Calu3 (cell line): ENCODE data around the gene ZFYVE27. TPM values are rescaled to one million over a fixed set of nuclear protein-coding genes. Genes with fewer than 3 reads are reported as not detected.
A peak's percentile ranks its signal among the peaks of the same experiment; 100 is the strongest.

Experiments used
- BruUV-seq: library from RNA; stranded (reverse); fragments of 400-500 nt; replicated peaks from 2 replicates; lab custom pipeline; 2021; lab: Mats Ljungman, UMichigan
- CTCF ChIA-PET: fragments of 300-600 bp; sonication (Branson Sonifier 250); formaldehyde crosslinking; loops from one replicate; lab custom pipeline; 2022; ENCODE audit warnings: antibody characterized with exemption; lab: Charles Lee
- DNase-seq: peaks from one replicate; pipeline ENCODE4 v3.0.0; 2022
- H3K27ac Mint-ChIP-seq: one replicate; pipeline ENCODE4 v1.8.0; 2022; ENCODE audit warnings: mixed read lengths; ENCODE audit not compliant: unreplicated experiment
- H3K27me3 Mint-ChIP-seq: one replicate; pipeline ENCODE4 v1.8.0; 2022; ENCODE audit warnings: mixed read lengths; ENCODE audit not compliant: unreplicated experiment
- H3K36me3 Mint-ChIP-seq: one replicate; pipeline ENCODE4 v1.8.0; 2022; ENCODE audit warnings: mild to moderate bottlenecking, moderate library complexity, mixed read lengths; ENCODE audit not compliant: insufficient read depth, unreplicated experiment
- H3K4me1 Mint-ChIP-seq: one replicate; pipeline ENCODE4 v1.8.0; 2022; ENCODE audit warnings: mild to moderate bottlenecking, low read depth, mixed read lengths; ENCODE audit not compliant: unreplicated experiment
- H3K4me3 Mint-ChIP-seq: one replicate; pipeline ENCODE4 v1.8.0; 2022; ENCODE audit warnings: mild to moderate bottlenecking, low read depth, moderate library complexity, mixed read lengths; ENCODE audit not compliant: unreplicated experiment
- H3K9me3 Mint-ChIP-seq: one replicate; pipeline ENCODE4 v1.8.0; 2022; ENCODE audit warnings: low read depth, mixed read lengths; ENCODE audit not compliant: unreplicated experiment
- intact Hi-C: fragments of 100-400 bp; cut with micrococcal nuclease; formaldehyde crosslinking; loops from one replicate; pipeline ENCODE4 v1.10.0; 2022; ENCODE audit not compliant: unreplicated experiment
- total RNA-seq: library from RNA; stranded (reverse); gene quantifications from 2 replicates; pipeline ENCODE4 v1.2.3, GENCODE V29; 2022
- TF ChIP-seq, protein P1 (sequence below): fragments of 200-600 bp; IDR thresholded peaks from one replicate; pipeline ENCODE4 v1.8.0; 2022; ENCODE audit warnings: antibody characterized with exemption; ENCODE audit not compliant: unreplicated experiment

Gene ZFYVE27
- total RNA-seq, 1 experiment from 2014 or later: 28.3 TPM

DNA sequence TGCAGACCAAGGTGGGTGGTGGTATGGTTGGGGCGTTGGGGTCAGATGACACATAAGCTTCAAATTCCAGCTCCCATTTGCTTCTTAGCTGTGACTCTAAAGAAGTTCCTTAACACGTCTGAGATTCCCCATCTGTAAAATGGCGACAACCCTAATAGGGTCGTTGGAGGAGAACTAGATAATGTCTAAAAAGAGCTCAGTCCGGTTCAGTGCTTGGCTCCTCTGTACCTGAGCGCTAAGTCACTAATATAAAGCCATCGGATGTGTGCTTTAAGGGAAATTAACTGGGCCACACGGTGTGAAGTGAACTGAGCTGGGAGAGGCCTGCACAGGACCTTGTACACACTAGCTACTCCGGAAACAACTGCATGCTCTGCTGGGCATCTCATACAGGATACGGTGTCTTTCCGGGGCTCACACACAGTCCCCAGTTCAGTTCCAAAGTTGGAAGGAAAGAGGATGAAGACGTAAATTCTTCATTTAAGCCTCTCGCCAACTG, 476 bp upstream of the ZFYVE27 start:
- TF ChIP-seq, protein P1, sequence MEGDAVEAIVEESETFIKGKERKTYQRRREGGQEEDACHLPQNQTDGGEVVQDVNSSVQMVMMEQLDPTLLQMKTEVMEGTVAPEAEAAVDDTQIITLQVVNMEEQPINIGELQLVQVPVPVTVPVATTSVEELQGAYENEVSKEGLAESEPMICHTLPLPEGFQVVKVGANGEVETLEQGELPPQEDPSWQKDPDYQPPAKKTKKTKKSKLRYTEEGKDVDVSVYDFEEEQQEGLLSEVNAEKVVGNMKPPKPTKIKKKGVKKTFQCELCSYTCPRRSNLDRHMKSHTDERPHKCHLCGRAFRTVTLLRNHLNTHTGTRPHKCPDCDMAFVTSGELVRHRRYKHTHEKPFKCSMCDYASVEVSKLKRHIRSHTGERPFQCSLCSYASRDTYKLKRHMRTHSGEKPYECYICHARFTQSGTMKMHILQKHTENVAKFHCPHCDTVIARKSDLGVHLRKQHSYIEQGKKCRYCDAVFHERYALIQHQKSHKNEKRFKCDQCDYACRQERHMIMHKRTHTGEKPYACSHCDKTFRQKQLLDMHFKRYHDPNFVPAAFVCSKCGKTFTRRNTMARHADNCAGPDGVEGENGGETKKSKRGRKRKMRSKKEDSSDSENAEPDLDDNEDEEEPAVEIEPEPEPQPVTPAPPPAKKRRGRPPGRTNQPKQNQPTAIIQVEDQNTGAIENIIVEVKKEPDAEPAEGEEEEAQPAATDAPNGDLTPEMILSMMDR: no peak
- CTCF ChIA-PET: interaction anchor here (0.7 to 1.9 kb wide), 3 partner anchors 22 to 33 kb away, joined by 4 to 7 read pairs (median 5); no protein-coding TSS in a partner anchor

DNA sequence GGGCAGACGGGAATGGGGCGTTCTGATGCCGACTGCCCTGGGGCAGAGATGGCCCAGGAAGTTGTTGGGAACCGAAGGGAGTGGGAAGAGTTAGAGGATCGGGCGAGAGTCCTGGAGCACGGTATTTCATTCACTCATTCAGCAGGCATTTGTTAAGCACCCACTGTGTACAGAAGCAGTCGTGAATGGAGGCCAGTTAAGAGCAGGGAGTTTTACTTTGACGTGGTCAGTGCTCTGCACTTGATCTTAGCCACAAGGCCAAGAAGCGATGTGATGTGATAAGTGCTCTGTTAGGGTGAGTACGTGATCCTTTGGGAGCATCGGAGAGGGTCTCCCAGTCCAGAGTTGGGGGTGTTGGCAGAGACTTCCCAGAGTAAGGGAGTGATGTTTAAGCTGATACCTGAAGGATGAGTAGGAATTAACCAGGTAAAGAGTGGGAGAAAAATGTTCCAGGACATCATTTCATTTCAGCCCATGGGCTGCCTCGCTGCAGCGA, 890 bp downstream of the ZFYVE27 start:
- H3K27me3 Mint-ChIP-seq: no peaks in the 10 kb centered on the region
- peak overlapping the region; percentile 96 for H3K27ac Mint-ChIP-seq
- DNase-seq: no peak
- intact Hi-C loops: no loop called here
- peaks cover 3% of the 10 kb centered on the region for H3K9me3 Mint-ChIP-seq
- peaks cover 45% of the 10 kb centered on the region for H3K36me3 Mint-ChIP-seq
- H3K4me3 Mint-ChIP-seq: peak overlapping the region; percentile 76
- peaks cover 12% of the 10 kb centered on the region for H3K4me1 Mint-ChIP-seq
- BruUV-seq: no TSS peak
- TF ChIP-seq, protein P1: no peak
- CTCF ChIA-PET: no interaction called here

More for the DNA sequence above, 476 bp upstream of the ZFYVE27 start:
- BruUV-seq: no TSS peak
- Mint-ChIP-seq H3K4me1 (peaks cover 12% of the 10 kb centered on the region), H3K4me3 (peak overlapping the region; percentile 76), H3K27me3 (no peaks in the 10 kb centered on the region), H3K36me3 (peaks cover 41% of the 10 kb centered on the region), H3K9me3 (peaks cover 3% of the 10 kb centered on the region), H3K27ac (peak overlapping the region; percentile 96)
- no peak for DNase-seq
- intact Hi-C loops: no loop called here

DNA sequence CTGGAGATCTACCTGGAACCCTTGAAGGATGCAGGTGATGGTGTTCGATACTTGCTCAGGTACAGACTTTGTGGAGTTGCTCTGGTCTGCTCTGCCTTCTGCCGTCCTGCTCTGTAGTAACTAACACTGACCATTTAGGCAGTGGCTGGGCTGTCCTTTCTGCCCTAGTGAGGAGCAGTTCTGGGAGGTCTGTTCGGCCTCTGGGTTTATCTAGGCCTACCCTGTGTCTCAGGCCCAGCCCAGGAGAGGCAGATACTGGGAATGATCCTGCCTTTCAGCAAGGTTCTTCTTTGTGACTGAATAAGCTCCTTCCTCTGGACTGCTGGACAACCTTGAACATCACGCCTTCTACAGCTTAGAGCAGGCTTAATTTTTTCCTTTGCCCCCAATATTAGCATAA, 1.7 kb downstream of the ZFYVE27 start:
- CTCF ChIA-PET: no interaction called here
- Mint-ChIP-seq H3K9me3 (peaks cover 3% of the 10 kb centered on the region), H3K36me3 (peaks cover 45% of the 10 kb centered on the region), H3K4me3 (peak overlapping the region; percentile 76), H3K27me3 (no peaks in the 10 kb centered on the region), H3K4me1 (peaks cover 12% of the 10 kb centered on the region), H3K27ac (no peak overlapping the region)
- DNase-seq: no peak
- BruUV-seq: no TSS peak
- TF ChIP-seq, protein P1: no peak
- intact Hi-C loops: no loop called here

DNA sequence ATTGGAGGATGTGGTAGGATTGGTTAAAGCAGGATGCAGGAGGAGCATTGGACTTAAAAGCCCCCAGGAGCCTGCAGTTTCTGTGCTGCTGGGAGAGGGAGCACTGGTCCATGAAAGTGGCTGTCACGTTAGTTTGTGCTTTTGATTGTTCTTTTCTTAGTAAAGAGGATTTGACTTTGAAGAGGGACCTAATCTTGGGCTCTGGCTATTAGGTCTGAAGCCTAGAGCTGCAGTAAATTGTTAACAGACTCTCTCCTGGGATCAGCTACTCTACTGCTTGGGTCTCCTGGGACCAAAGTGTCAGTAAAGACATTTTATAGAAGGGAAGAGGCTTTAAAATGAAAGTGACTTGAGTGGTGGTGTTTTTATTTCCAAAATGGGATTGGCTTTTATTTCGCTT, 3.7 kb downstream of the ZFYVE27 start:
- Mint-ChIP-seq H3K36me3 (peaks cover 55% of the 10 kb centered on the region), H3K4me1 (peaks cover 12% of the 10 kb centered on the region), H3K9me3 (peaks cover 2% of the 10 kb centered on the region), H3K27ac (no peak overlapping the region), H3K4me3 (no peak overlapping the region), H3K27me3 (no peaks in the 10 kb centered on the region)
- intact Hi-C loops: no loop called here
- CTCF ChIA-PET: no interaction called here
- TF ChIP-seq, protein P1: no peak
- DNase-seq: no peak
- BruUV-seq: no TSS peak
